Left ventricle myocardium superior (tissue), 1 donor: ENCODE data around the gene SLC35C1. TPM values are rescaled to one million over a fixed set of nuclear protein-coding genes. Genes with fewer than 3 reads are reported as not detected.
A peak's percentile ranks its signal among the peaks of the same experiment; 100 is the strongest.

Experiments used
- ATAC-seq: fragments of 200-7000 bp; cut with Tn5 transposase; one replicate; pipeline ENCODE4 v1.9.1; 2020; ENCODE audit warnings: mild to moderate bottlenecking, moderate library complexity
- DNase-seq: peaks from one replicate; pipeline ENCODE4 v3.0.0-alpha.2; 2020
- intact Hi-C: fragments of 100-400 bp; cut with micrococcal nuclease; formaldehyde crosslinking; loops from one replicate; pipeline ENCODE4 v1.11.0; 2022
- total RNA-seq: library from RNA; stranded (reverse); fragmentation: NEBNext Ultra II Directional; extraction: Animal tissue kit (Norgen Biotek cat#: 25700); gene quantifications from one replicate; pipeline ENCODE4 v1.2.1, GENCODE V29; 2021
- donor health status: DM: no; HTN: yes; CAD: no; lungs with severe emphysema.

The SLC35C1 gene
- total RNA-seq, 1 donor from 2014 or later = 5.1 TPM

- intact Hi-C loops = no loop called here
- ATAC-seq (no peak), DNase-seq (no peak)
Measured at GRCh38 chr11:45856044-45856468, 51.1 kb downstream of the SLC35C1 start.

- peak; percentile 68 for ATAC-seq
- intact Hi-C loops = no loop called here
- peak; percentile 66 for DNase-seq
Measured at GRCh38 chr11:45857961-45858474, 53.1 kb downstream of the SLC35C1 start.

GRCh38 chr11:45858751-45859398 is 53.9 kb downstream of the SLC35C1 start:
- intact Hi-C loops = no loop called here

GRCh38 chr11:45859661-45860140 is 54.8 kb downstream of the SLC35C1 start:
- peak; percentile 96 for DNase-seq
- peak; percentile 81 for ATAC-seq
- intact Hi-C loops = no loop called here

More at GRCh38 chr11:45858751-45859398, 53.9 kb downstream of the SLC35C1 start:
- ATAC-seq = no peak
- no peak for DNase-seq

- DNase-seq (no peak), ATAC-seq (no peak)
- intact Hi-C loops = no loop called here
Measured at GRCh38 chr11:45860348-45860747, 55.4 kb downstream of the SLC35C1 start.

- intact Hi-C loops = no loop called here
- peak; percentile 15 for ATAC-seq
- peak; percentile 54 for DNase-seq
Measured at GRCh38 chr11:45860764-45861510, 56.0 kb downstream of the SLC35C1 start.

Other genes with a start within 250 kb of the SLC35C1 start
- 2.5 TPM for gene CHST1, start 139.5 kb upstream of the SLC35C1 start, total RNA-seq
- 90.1 TPM for gene CRY2, start 42.3 kb downstream of the SLC35C1 start, total RNA-seq
- 4.4 TPM for gene MAPK8IP1, start 80.5 kb downstream of the SLC35C1 start, total RNA-seq
- gene FREY1, start 102.1 kb downstream of the SLC35C1 start, total RNA-seq = 0.52 TPM
- 8.6 TPM for gene PEX16, start 112.7 kb downstream of the SLC35C1 start, total RNA-seq
- gene LARGE2, start 117.5 kb downstream of the SLC35C1 start, total RNA-seq = not detected